SU-DHL-6 (cell line): ENCODE data around the gene SELENOH.

Source experiments
- EZH2phosphoT487 ChIP-seq: fragments of 200-600 bp; sonication (generic), shearing (Covaris generic); conservative IDR thresholded peaks from 2 replicates; pipeline ENCODE4 v1.6.1; 2018; ENCODE audit warnings: mild to moderate bottlenecking, antibody characterized with exemption, low read length, moderate library complexity, mixed read lengths
- TF ChIP-seq, protein P1 (sequence below): fragments of 200-600 bp; sonication (generic); IDR thresholded peaks from one replicate; pipeline ENCODE4 v1.5.1; 2017; ENCODE audit warnings: antibody characterized with exemption, mild to moderate bottlenecking, low read length, moderate library complexity; ENCODE audit not compliant: insufficient read depth, poor library complexity, severe bottlenecking

DNA sequence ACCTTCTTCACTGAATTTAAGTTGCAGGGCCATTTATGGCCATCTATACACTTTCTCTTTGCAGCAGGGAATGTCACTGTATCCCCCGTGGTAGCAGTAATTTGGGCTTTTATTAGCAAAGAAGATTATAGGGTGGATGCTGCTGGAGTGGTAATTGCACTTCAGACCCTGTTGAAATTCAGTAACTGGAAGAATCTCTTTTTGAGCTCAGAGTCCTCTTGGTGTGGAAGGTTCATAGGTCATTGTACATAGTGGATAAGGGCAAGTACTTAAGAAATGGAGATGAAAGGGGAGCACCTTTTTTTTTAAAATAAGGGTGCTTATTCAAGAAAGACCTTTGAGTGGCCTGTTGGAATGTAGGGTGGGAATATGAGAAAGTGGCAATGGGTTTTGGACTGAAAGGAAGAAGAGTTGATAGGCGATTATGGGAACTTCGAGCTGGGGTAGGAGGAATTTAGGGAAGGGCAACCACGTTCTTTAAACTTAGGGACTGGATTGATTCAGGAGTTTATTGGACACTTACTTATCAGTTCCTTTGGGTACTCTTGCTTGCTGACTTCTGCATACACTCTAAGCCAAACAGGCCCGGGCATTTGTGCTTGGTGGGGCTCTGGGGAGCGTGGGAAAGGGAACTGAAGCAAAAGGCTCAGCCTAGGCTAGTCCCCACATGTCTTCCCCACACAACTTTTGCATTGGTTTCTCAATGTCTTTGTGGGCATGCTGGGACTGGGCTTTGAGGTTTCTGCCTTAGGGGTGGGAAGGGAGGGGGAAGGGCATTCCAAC, 46.8 kb downstream of the SELENOH start:
- TF ChIP-seq, protein P1, sequence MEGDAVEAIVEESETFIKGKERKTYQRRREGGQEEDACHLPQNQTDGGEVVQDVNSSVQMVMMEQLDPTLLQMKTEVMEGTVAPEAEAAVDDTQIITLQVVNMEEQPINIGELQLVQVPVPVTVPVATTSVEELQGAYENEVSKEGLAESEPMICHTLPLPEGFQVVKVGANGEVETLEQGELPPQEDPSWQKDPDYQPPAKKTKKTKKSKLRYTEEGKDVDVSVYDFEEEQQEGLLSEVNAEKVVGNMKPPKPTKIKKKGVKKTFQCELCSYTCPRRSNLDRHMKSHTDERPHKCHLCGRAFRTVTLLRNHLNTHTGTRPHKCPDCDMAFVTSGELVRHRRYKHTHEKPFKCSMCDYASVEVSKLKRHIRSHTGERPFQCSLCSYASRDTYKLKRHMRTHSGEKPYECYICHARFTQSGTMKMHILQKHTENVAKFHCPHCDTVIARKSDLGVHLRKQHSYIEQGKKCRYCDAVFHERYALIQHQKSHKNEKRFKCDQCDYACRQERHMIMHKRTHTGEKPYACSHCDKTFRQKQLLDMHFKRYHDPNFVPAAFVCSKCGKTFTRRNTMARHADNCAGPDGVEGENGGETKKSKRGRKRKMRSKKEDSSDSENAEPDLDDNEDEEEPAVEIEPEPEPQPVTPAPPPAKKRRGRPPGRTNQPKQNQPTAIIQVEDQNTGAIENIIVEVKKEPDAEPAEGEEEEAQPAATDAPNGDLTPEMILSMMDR: no peak
- TF ChIP-seq EZH2phosphoT487: no peak
